DOHH2 (cell line): Measurements from ENCODE around the gene GYPC.

Experiments used
- H3F3A ChIP-seq: fragments of 200-600 bp; sonication (generic), shearing (Covaris generic); 2 replicates; pipeline ENCODE4 v1.6.0; 2016; ENCODE audit warnings: antibody characterized with exemption, mild to moderate bottlenecking; ENCODE audit not compliant: control insufficient read depth, insufficient read depth
- H3K27ac ChIP-seq: fragments of 200-600 bp; sonication (generic); 2 replicates; pipeline ENCODE4 v1.5.1; 2014; ENCODE audit warnings: low read depth, mild to moderate bottlenecking, low read length, moderate library complexity
- H3K27me3 ChIP-seq: fragments of 200-600 bp; sonication (generic); 2 replicates; pipeline ENCODE4 v1.6.1; 2014; ENCODE audit warnings: mild to moderate bottlenecking, low read length, mixed read lengths; ENCODE audit not compliant: control insufficient read depth
- H3K36me3 ChIP-seq: fragments of 200-600 bp; sonication (generic); 2 replicates; pipeline ENCODE4 v1.6.1; 2014; ENCODE audit warnings: mild to moderate bottlenecking, low read length, moderate library complexity, mixed read lengths; ENCODE audit not compliant: control insufficient read depth
- H3K4me1 ChIP-seq: fragments of 200-600 bp; sonication (generic); 2 replicates; pipeline ENCODE4 v1.6.1; 2014; ENCODE audit warnings: mild to moderate bottlenecking, low read length, mixed read lengths; ENCODE audit not compliant: control insufficient read depth
- H3K4me2 ChIP-seq: fragments of 200-600 bp; sonication (generic); 2 replicates; pipeline ENCODE4 v1.6.0; 2014; ENCODE audit warnings: mild to moderate bottlenecking, low read length, moderate library complexity
- H3K4me3 ChIP-seq: fragments of 200-600 bp; sonication (generic); 2 replicates; pipeline ENCODE4 v1.5.1; 2014; ENCODE audit warnings: mild to moderate bottlenecking, low read length, mixed read lengths
- H3K79me2 ChIP-seq: fragments of 200-600 bp; sonication (generic); 2 replicates; pipeline ENCODE4 v1.6.1; 2014; ENCODE audit warnings: mild to moderate bottlenecking, low read length, mixed read lengths; ENCODE audit not compliant: control insufficient read depth
- H3K9me2 ChIP-seq: fragments of 200-600 bp; sonication (generic); replicated peaks from 2 replicates; pipeline ENCODE4 v1.6.1; 2014; ENCODE audit warnings: mild to moderate bottlenecking, low read length, mixed read lengths; ENCODE audit not compliant: control insufficient read depth
- H3K9me3 ChIP-seq: fragments of 200-600 bp; sonication (generic); 2 replicates; pipeline ENCODE4 v1.6.1; 2014; ENCODE audit warnings: antibody characterized with exemption, low read length, mixed read lengths; ENCODE audit not compliant: control insufficient read depth, insufficient read depth
- H4K20me1 ChIP-seq: fragments of 200-600 bp; sonication (generic); 2 replicates; pipeline ENCODE4 v1.6.0; 2014; ENCODE audit warnings: low read depth, mild to moderate bottlenecking, antibody characterized with exemption, low read length, moderate library complexity; ENCODE audit not compliant: control insufficient read depth, insufficient read depth
- EZH2phosphoT487 ChIP-seq: fragments of 200-600 bp; sonication (generic); IDR thresholded peaks from 2 replicates; pipeline ENCODE4 v1.6.1; 2017; ENCODE audit warnings: borderline replicate concordance, mild to moderate bottlenecking, antibody characterized with exemption, low read length, moderate library complexity, mixed read lengths
- TF ChIP-seq, protein P1 (sequence below): fragments of 200-600 bp; sonication (generic); IDR thresholded peaks from one replicate; pipeline ENCODE4 v1.5.1; 2014; ENCODE audit warnings: antibody characterized with exemption, mild to moderate bottlenecking, low read depth, low read length; ENCODE audit not compliant: poor library complexity, severe bottlenecking

The GYPC gene

DNA sequence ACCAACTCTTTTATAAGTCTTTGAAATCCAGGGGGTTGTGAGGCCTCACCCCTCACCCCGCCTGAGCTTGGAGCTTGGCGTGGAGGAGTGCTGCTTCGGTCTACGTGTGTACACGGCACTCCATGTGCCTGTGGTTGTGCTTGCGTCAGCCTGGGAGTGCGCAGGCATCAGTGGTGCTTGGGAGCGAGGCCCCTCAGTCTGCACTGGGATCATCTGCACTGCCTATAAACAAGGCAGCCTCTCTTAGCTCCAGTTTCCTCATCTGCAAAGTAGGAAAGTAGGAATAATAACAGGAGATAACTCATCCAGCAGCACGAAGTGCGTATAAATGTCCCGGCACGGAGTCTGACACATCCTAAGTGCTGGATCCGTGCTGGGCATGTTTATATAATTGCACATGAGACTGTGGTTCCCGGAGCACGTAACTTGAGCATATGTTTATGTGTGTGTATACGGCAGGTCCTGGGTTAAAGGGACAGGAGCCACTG, 1.2 kb downstream of the GYPC start:
- Histone ChIP-seq H3K79me2 (peaks cover 62% of the 10 kb centered on the region), H3K4me1 (peaks cover 58% of the 10 kb centered on the region), H3K27ac (peak overlapping the region; percentile 84), H3K4me2 (peak overlapping the region; percentile 95), H4K20me1 (no peaks in the 10 kb centered on the region), H3K27me3 (no peaks in the 10 kb centered on the region), H3K36me3 (peaks cover 24% of the 10 kb centered on the region), H3F3A (peaks cover 9% of the 10 kb centered on the region; the same call in 1 of the 2 replicates), H3K9me2 (no peaks in the 10 kb centered on the region), H3K9me3 (no peaks in the 10 kb centered on the region), H3K4me3 (peak overlapping the region; percentile 76)
- TF ChIP-seq, protein P1, sequence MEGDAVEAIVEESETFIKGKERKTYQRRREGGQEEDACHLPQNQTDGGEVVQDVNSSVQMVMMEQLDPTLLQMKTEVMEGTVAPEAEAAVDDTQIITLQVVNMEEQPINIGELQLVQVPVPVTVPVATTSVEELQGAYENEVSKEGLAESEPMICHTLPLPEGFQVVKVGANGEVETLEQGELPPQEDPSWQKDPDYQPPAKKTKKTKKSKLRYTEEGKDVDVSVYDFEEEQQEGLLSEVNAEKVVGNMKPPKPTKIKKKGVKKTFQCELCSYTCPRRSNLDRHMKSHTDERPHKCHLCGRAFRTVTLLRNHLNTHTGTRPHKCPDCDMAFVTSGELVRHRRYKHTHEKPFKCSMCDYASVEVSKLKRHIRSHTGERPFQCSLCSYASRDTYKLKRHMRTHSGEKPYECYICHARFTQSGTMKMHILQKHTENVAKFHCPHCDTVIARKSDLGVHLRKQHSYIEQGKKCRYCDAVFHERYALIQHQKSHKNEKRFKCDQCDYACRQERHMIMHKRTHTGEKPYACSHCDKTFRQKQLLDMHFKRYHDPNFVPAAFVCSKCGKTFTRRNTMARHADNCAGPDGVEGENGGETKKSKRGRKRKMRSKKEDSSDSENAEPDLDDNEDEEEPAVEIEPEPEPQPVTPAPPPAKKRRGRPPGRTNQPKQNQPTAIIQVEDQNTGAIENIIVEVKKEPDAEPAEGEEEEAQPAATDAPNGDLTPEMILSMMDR = no peak
- TF ChIP-seq EZH2phosphoT487 = no peak

DNA sequence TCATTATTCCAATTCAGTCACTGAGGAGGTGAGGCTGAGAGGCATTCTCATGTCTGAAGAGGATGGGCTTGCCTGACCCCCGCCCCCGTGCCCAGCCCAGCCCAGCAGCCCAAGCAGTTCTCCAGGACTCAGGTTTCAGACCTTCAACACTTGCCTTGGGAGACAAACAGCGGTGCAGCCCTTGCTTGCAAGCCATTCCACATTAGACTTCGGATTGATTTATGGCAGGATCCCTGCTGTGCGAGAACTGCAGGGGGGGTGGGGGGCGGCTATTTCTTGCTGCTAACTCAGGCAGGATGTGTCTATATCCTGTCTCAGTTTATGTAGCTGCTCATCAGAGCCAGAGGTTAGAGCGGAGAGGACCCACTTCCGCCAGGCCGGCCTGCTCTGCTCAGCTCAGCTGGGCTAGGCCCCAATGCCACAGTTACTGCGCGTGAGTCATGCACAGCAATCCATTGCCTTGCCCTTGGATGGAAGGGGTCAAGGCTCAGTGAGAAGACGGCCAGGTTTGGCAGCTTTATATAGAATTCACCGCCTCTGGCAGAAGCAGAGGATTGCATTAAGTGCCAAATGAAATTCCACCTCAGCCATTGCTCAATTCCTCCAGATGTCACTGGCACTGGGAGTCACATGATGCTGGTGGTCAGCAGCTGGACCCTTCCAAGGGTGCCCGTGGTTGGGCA, 1.8 kb downstream of the GYPC start:
- Histone ChIP-seq H3K9me3 (no peaks in the 10 kb centered on the region), H3K9me2 (no peaks in the 10 kb centered on the region), H3K4me3 (peak overlapping the region; percentile 76), H3K27me3 (no peaks in the 10 kb centered on the region), H3K4me2 (peak overlapping the region; percentile 95), H3K36me3 (peaks cover 24% of the 10 kb centered on the region), H3K4me1 (peaks cover 64% of the 10 kb centered on the region), H3K27ac (peak overlapping the region; percentile 84), H4K20me1 (no peaks in the 10 kb centered on the region), H3F3A (peaks cover 13% of the 10 kb centered on the region; the same call in 1 of the 2 replicates), H3K79me2 (peaks cover 68% of the 10 kb centered on the region)
- no peak for TF ChIP-seq EZH2phosphoT487

DNA sequence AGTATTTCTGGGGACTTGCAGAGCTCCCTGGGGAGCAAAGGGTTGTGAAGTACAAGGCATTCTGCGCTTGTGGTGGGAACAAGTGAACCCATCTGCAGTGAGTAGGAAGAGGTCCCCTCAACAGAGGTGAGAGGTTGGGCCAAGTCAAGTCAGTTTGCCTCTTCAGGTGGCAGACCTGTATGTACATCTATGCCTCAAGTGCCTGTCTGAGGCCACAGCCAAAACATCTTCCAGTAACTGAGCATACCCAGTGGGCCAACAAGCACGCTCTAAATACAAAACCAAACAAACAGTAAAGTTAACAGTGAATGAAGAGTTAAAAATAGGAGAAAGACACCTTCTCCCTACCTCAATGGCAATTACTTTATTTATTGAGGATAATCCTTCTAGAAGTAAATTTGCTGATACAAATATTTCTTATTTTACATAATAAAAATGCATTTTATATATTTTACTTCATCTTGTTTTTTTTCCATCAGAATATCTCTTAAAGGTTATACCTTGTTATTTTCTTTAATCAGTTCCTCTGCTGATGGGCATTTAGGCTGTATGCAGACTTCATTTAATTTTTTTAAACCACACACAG, 2.5 kb downstream of the GYPC start:
- Histone ChIP-seq H3K36me3 (peaks cover 28% of the 10 kb centered on the region), H3K9me2 (no peaks in the 10 kb centered on the region), H3F3A (peaks cover 13% of the 10 kb centered on the region; the same call in 1 of the 2 replicates), H3K4me2 (peak overlapping the region; percentile 95), H3K27me3 (no peaks in the 10 kb centered on the region), H3K27ac (peak overlapping the region; percentile 84), H3K4me1 (peaks cover 70% of the 10 kb centered on the region), H3K4me3 (peak overlapping the region; percentile 76), H4K20me1 (no peaks in the 10 kb centered on the region), H3K9me3 (no peaks in the 10 kb centered on the region), H3K79me2 (peaks cover 74% of the 10 kb centered on the region)
- TF ChIP-seq EZH2phosphoT487 = no peak
- TF ChIP-seq, protein P1 = no peak
